22Rv1 (cell line): Measurements from ENCODE around the gene TSPAN14.

Experiments used
- CTCF ChIP-seq: fragments of 450-650 bp; IDR thresholded peaks from 2 replicates; pipeline ENCODE4 v1.5.1; 2017; ENCODE audit warnings: mild to moderate bottlenecking
- ZFX ChIP-seq: fragments of 450-650 bp; IDR thresholded peaks from 2 replicates; pipeline ENCODE4 v1.6.1; 2017; ENCODE audit warnings: antibody characterized with exemption, borderline replicate concordance

- TF ChIP-seq CTCF (0 out of 2 replicates have a peak, but pooled peaks have one; percentile 9), ZFX (no peak)
These were observed 7.4 kb downstream of the TSPAN14 start for GRCh38 chr10:80461208-80462183.
